Panc1 (cell line): Measurements from ENCODE around the gene ERCC2. TPM values are rescaled to one million over a fixed set of nuclear protein-coding genes. Genes with fewer than 3 reads are reported as not detected.

Experiments
- ATAC-seq: fragments of 200-7000 bp; cut with Tn5 transposase; 2 replicates; pipeline ENCODE4 v1.9.1; 2020; ENCODE audit warnings: mild to moderate bottlenecking, moderate library complexity
- BruUV-seq: library from RNA; stranded (reverse); fragments of 400-500 nt; replicated peaks from 2 replicates; lab custom pipeline; 2021; lab: Mats Ljungman, UMichigan
- CTCF ChIA-PET: fragments of 300-600 bp; sonication (Branson Sonifier 250); formaldehyde crosslinking; loops from one replicate; lab custom pipeline; 2022; ENCODE audit warnings: antibody characterized with exemption; lab: Charles Lee
- POLR2A ChIA-PET: fragments of 300-600 bp; sonication (Branson Sonifier 250); formaldehyde crosslinking; loops from one replicate; lab custom pipeline; 2022; ENCODE audit warnings: antibody characterized with exemption; lab: Charles Lee
- DNase-seq: peaks from one replicate; pipeline ENCODE4 v3.0.0-alpha.2; 2010; ENCODE audit warnings: low read depth, low spot score
- H3K27ac ChIP-seq: 2 replicates; pipeline ENCODE4 v1.5.1; 2011; ENCODE audit warnings: mild to moderate bottlenecking, low read length, inconsistent platforms
- H3K27me3 ChIP-seq: fragments of 200-500 bp; sonication (Bioruptor generic); 2 replicates; pipeline ENCODE4 v1.6.0; 2014; ENCODE audit warnings: low read length, inconsistent platforms; ENCODE audit not compliant: control insufficient read depth, insufficient read depth
- H3K36me3 ChIP-seq: fragments of 200-500 bp; sonication (Bioruptor generic); 2 replicates; pipeline ENCODE4 v1.5.1; 2014; ENCODE audit warnings: inconsistent platforms, mild to moderate bottlenecking, low read length, moderate library complexity; ENCODE audit not compliant: control insufficient read depth, insufficient read depth
- H3K4me1 ChIP-seq: 2 replicates; pipeline ENCODE4 v1.5.1; 2011; ENCODE audit warnings: inconsistent platforms, mild to moderate bottlenecking, low read length, moderate library complexity; ENCODE audit not compliant: control insufficient read depth, insufficient read depth
- H3K4me3 ChIP-seq, 2 experiments: 2 replicates each; pipeline ENCODE4 v1.5.1; 2011 to 2012; ENCODE audit warnings: low read depth in 2 of 2, low read length in 2 of 2, mild to moderate bottlenecking in 2 of 2, inconsistent platforms in 1 of 2, moderate library complexity in 1 of 2
- H3K9me3 ChIP-seq: fragments of 200-500 bp; sonication (Bioruptor generic); 2 replicates; pipeline ENCODE4 v1.5.1; 2014; ENCODE audit warnings: low read depth, mild to moderate bottlenecking, inconsistent platforms, low read length, moderate library complexity; ENCODE audit not compliant: control insufficient read depth, insufficient read depth
- POLR2AphosphoS5 ChIP-seq: IDR thresholded peaks from 2 replicates; pipeline ENCODE4 v1.6.1; 2012; ENCODE audit warnings: mild to moderate bottlenecking, low read depth, low read length, moderate library complexity
- SIN3A ChIP-seq: IDR thresholded peaks from 2 replicates; pipeline ENCODE4 v1.6.1; 2012; ENCODE audit warnings: low read depth, mild to moderate bottlenecking, low read length, moderate library complexity, borderline replicate concordance; ENCODE audit not compliant: insufficient read depth
- TCF7L2 ChIP-seq: IDR thresholded peaks from 2 replicates; pipeline ENCODE4 v1.6.1; 2011; ENCODE audit warnings: mild to moderate bottlenecking, low read depth, low read length, inconsistent platforms
- in situ Hi-C: cut with HindIII; loops from 2 replicates; pipeline ENCODE4 v1.10.0; 2016; ENCODE audit warnings: low sequenced_read_pairs, low pct_unique_long_range_greater_than_20kb
- intact Hi-C: fragments of 100-400 bp; cut with micrococcal nuclease; formaldehyde crosslinking; loops from one replicate; pipeline ENCODE4 v1.10.0; 2022; ENCODE audit not compliant: unreplicated experiment
- total RNA-seq: library from RNA; stranded (reverse); gene quantifications from one replicate; pipeline ENCODE4 v1.2.1, GENCODE V29; 2021; ENCODE audit not compliant: unreplicated experiment
- TF ChIP-seq, protein P1 (sequence below): fragments of 450-650 bp; IDR thresholded peaks from 2 replicates; pipeline ENCODE4 v1.5.1; 2017; ENCODE audit warnings: mild to moderate bottlenecking
- TF ChIP-seq, protein P2 (sequence below), 2 experiments: IDR thresholded peaks; 2 replicates each; pipeline ENCODE4 v1.6.1; 2011 to 2012; ENCODE audit warnings: low read depth in 2 of 2, control low read depth in 1 of 2, low read length in 1 of 2, mild to moderate bottlenecking in 1 of 2, moderate library complexity in 1 of 2; ENCODE audit not compliant: insufficient read depth in 1 of 2

Gene ERCC2
- total RNA-seq, 1 experiment from 2014 or later: 32.5 TPM

- H3K4me1 ChIP-seq: no peaks in the 10 kb centered on the region
- POLR2A ChIA-PET: no interaction called here
- in situ Hi-C loops (no loop called here), intact Hi-C loops (no loop called here)
- H3K27me3 ChIP-seq: no peaks in the 10 kb centered on the region
- DNase-seq (no peak), ATAC-seq (no peak)
- no peak overlapping the region for H3K4me3 ChIP-seq
- no peaks in the 10 kb centered on the region for H3K36me3 ChIP-seq
- no peak for TF ChIP-seq SIN3A
- TF ChIP-seq POLR2AphosphoS5: no peak
- TF ChIP-seq, protein P1, sequence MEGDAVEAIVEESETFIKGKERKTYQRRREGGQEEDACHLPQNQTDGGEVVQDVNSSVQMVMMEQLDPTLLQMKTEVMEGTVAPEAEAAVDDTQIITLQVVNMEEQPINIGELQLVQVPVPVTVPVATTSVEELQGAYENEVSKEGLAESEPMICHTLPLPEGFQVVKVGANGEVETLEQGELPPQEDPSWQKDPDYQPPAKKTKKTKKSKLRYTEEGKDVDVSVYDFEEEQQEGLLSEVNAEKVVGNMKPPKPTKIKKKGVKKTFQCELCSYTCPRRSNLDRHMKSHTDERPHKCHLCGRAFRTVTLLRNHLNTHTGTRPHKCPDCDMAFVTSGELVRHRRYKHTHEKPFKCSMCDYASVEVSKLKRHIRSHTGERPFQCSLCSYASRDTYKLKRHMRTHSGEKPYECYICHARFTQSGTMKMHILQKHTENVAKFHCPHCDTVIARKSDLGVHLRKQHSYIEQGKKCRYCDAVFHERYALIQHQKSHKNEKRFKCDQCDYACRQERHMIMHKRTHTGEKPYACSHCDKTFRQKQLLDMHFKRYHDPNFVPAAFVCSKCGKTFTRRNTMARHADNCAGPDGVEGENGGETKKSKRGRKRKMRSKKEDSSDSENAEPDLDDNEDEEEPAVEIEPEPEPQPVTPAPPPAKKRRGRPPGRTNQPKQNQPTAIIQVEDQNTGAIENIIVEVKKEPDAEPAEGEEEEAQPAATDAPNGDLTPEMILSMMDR: no peak
- TF ChIP-seq, protein P2, sequence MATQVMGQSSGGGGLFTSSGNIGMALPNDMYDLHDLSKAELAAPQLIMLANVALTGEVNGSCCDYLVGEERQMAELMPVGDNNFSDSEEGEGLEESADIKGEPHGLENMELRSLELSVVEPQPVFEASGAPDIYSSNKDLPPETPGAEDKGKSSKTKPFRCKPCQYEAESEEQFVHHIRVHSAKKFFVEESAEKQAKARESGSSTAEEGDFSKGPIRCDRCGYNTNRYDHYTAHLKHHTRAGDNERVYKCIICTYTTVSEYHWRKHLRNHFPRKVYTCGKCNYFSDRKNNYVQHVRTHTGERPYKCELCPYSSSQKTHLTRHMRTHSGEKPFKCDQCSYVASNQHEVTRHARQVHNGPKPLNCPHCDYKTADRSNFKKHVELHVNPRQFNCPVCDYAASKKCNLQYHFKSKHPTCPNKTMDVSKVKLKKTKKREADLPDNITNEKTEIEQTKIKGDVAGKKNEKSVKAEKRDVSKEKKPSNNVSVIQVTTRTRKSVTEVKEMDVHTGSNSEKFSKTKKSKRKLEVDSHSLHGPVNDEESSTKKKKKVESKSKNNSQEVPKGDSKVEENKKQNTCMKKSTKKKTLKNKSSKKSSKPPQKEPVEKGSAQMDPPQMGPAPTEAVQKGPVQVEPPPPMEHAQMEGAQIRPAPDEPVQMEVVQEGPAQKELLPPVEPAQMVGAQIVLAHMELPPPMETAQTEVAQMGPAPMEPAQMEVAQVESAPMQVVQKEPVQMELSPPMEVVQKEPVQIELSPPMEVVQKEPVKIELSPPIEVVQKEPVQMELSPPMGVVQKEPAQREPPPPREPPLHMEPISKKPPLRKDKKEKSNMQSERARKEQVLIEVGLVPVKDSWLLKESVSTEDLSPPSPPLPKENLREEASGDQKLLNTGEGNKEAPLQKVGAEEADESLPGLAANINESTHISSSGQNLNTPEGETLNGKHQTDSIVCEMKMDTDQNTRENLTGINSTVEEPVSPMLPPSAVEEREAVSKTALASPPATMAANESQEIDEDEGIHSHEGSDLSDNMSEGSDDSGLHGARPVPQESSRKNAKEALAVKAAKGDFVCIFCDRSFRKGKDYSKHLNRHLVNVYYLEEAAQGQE (IDR thresholded peaks at IDR 0.05; ENCODE audit: insufficient read depth in 1 of 2, low read depth in 2 of 2, low read length in 1 of 2): no peak
- TF ChIP-seq TCF7L2: no peak
- CTCF ChIA-PET: no interaction called here
- H3K27ac ChIP-seq: no peak overlapping the region
- BruUV-seq: no TSS peak
- no peaks in the 10 kb centered on the region for H3K9me3 ChIP-seq
Observed at GRCh38 chr19:45303269-45304060, 66.9 kb downstream of the ERCC2 start.

DNA sequence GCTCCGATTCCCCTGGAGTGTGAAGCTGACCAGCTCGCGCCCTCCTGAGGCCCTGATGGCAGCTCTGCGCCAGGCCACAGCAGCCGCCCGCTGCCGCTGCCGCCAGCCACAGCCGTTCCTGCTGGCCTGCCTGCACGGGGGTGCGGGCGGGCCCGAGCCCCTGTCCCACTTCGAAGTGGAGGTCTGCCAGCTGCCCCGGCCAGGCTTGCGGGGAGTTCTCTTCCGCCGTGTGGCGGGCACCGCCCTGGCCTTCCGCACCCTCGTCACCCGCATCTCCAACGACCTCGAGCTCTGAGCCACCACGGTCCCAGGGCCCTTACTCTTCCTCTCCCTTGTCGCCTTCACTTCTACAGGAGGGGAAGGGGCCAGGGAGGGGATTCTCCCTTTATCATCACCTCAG lies 68.0 kb downstream of the ERCC2 start:
- no peaks in the 10 kb centered on the region for H3K27me3 ChIP-seq
- no TSS peak for BruUV-seq

More for the DNA sequence above, 68.0 kb downstream of the ERCC2 start:
- DNase-seq (no peak), ATAC-seq (no peak)
- CTCF ChIA-PET: no interaction called here
- Histone ChIP-seq H3K27ac (no peak overlapping the region), H3K36me3 (no peaks in the 10 kb centered on the region), H3K4me3 (no peak overlapping the region), H3K4me1 (no peaks in the 10 kb centered on the region), H3K9me3 (no peaks in the 10 kb centered on the region)
- in situ Hi-C loops: no loop called here
- intact Hi-C loops: no loop called here
- no peak for TF ChIP-seq SIN3A
- no peak for TF ChIP-seq POLR2AphosphoS5
- TF ChIP-seq TCF7L2: no peak
- TF ChIP-seq, protein P1: no peak
- TF ChIP-seq, protein P2 (IDR thresholded peaks at IDR 0.05; ENCODE audit: insufficient read depth in 1 of 2, low read depth in 2 of 2, low read length in 1 of 2): no peak
- POLR2A ChIA-PET: no interaction called here
